HT-29 (cell line): Measurements from ENCODE around the gene NBR1. TPM values are rescaled to one million over a fixed set of nuclear protein-coding genes. Genes with fewer than 3 reads are reported as not detected.
"Not testable (repeated sequence)": the region's sequence is repeated elsewhere in the genome, so short reads cannot be mapped to it uniquely, and the experiment has no call there.

Source experiments
- DNase-seq: peaks from one replicate; pipeline ENCODE4 v3.0.0-alpha.2; 2015; ENCODE audit warnings: low spot score
- total RNA-seq: library from RNA; depleted of rRNA; stranded (reverse); fragments of >200 nt; shearing (Covaris generic); gene quantifications from 2 replicates; pipeline ENCODE4 v1.2.3, GENCODE V29; 2014

Gene NBR1
- total RNA-seq, 1 experiment from 2014 or later, result 37.9 TPM

DNA sequence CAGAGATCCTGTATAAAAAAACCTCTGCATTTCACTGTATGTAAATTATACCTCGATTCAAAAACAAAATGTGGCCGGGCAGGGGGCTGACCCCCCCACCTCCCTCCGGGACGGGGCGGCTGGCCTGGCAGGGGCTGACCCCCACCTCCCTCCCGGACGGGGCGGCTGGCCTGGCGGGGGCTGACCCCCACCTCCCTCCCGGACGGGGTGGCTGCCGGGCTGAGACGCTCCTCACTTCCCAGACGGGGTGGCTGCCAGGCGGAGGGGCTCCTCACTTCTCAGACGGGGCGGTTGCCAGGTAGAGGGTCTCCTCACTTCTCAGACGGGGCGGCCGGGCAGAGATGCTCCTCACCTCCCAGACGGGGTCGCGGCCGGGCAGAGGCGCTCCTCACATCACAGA, 11.8 kb upstream of the NBR1 start:
- DNase-seq, result not testable (repeated sequence)

DNA sequence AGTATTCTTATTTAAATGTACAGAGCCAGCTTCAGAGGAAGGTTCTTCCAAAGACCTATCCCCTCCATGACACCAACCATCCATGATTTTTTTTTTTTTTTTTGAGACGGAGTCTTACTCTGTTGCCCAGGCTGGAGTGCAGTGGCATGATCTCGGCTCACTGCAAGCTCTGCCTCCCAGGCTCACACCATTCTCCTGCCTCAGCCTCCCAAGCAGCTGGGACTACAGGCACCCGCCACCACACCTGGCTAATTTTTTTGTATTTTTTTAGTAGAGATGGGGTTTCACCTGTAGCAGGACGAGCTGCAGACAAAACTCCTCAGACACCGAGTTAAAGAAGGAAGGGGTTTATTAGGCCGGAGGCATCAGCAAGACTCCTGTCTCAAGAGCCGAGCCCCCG, 11.1 kb upstream of the NBR1 start:
- not testable (repeated sequence) for DNase-seq

DNA sequence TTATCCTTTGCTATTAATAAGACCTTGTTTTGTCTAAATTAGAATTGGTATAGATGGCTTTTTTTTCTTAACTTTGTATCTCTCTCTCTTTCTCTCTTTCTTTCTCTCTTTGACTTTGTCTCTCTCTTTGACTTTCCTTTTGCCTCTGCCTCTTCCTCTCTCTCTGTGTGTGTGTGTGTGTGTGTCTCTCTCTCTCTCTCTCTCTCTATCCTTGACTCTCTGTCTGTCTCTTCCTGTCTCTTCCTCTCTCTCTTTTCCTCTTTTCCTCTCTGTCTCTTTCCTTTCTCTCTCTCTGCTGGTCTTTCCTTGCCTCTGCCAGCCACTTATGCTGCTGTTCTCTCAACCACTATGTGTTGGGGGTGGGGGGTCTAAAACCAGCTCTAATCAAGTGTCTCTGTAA, 5.0 kb upstream of the NBR1 start:
- DNase-seq, result not testable (repeated sequence)

DNA sequence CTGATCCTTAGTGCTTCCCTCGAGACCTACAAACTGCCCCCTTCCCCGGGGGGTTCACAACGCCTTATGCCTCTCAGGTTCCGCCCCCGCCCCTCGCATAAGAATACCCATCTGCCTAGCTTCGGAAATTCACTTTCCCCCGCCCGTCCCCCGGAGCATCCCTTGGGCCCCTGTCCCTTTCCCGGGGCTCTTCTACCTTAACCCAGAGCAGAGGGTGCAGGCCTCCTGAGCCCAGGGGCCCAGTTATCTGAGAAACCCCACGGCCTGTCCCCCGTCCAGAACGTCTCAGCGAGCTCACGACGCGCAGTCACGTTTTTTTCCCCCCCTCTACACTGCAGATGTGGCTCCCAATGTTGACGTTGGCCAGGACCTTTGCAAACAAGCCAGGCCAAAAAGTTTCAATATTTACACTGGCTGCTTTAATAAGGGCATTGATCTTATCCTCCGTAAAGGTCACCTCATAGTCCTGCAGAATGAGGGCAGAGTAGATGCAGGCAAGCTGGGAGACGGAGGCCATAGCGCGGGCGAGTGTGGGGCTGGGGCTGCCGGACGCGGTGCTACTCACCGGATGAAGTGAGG, 1.4 kb upstream of the NBR1 start:
- peak; percentile 34 for DNase-seq

DNA sequence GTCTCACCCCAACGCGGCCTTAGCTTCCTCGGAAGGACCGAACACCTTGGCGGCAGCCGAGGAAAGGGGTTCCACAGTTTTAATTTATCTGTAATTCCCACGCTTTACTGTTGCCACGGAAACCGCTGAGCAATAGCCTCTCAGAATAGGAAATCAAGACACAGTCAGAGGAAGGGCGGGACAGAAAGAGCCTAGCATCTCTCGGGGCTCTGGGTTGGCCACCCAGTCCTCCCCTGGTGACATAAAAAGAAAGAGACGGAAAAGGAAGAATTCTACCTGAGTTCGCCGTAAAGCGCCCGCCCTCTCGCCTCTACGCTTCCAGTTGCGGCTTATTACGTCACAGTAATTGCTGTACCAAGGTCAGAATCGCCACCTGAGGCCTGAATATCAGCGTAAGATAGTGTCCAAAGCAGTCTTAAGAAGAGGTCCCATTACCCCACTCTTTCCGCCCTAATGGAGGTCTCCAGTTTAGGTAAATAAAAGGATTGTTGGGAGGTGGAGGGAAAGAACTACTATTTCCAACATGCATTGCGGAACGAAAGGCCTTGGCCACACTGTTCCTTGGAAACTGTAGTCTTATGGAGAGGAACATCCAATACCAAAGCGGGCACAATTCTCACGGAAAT, 761 bp upstream of the NBR1 start:
- DNase-seq, result peak; percentile 97

DNA sequence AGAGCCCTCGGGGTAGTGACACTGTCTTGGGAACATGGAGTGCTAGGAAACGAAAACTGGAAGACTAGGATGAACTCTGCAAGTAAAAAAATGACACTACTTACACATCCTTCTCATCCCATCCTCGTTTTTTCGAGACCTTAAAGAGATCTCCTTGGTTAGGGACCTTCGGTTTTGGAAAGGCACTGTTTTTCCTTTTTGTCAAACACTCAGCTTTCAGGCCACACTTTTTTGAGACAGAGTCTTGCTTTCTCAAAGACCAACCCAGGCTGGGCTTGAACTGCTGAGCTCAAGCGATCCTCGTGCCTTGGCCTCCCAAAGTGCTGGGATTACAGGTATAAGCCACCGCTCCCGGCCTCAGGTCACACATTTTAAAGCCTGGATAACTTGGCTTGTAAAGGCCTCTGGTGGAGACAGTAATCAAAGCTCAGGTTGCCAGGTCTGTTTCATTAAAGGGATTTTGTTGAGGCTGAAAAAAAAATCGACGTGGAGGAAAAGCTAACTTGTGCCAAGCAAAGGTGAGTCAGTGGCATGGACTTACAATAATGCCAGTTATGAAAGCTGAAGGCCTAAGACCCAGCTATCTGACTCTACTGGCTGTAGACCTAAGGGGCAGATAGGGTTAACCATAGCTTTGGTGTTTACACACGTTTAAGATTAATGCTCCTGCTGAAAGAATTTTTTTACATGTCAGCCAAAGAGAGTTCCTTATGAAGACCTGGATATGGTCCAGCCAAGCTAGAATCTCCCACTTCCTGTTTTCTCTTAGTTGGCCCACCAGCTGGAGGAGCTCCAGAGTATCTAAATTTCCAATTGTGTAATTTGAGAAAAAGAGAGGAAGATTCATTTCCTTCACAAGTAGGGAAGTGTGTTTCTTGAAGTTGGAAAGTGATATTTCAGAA, 823 bp downstream of the NBR1 start:
- peak; percentile 79 for DNase-seq

DNA sequence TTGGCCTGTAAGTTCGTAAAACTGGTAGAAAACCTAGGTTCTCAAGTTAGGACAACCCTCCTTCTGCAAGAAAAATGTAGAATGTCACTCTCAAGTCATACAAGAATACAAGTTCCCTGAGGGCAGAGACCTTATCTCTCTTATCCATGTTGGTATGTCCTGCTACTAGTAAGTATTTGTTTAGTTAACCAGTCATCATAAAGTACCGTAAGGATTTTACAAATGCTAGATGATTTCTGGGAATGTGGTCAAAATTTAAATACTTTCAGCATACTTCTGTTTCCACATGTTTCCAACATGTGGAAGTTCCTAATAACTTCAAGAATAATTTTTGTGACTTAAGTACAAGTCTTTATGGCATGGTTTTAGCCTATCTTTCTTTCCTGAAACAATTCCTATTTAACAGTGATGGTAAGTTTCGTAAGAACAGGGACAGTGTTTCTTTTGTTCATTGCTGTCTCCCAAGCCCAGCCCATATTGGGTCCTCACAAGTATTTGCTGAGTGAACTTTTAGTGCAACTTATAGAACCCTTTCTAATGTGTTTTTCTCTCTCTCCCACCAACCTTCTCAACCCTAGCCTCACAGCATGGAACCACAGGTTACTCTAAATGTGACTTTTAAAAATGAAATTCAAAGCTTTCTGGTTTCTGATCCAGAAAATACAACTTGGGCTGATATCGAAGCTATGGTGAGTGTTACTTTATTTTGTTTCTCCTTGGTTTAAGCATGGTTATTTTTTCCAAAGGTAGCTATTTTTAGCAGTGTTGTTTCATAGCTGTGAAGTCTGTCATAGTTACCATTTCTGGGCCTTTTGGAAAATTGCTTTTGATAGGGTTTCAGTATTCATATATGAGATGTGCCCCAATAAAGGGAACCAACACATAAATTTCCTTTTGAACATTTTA, 4.5 kb downstream of the NBR1 start:
- peak; percentile 34 for DNase-seq

DNA sequence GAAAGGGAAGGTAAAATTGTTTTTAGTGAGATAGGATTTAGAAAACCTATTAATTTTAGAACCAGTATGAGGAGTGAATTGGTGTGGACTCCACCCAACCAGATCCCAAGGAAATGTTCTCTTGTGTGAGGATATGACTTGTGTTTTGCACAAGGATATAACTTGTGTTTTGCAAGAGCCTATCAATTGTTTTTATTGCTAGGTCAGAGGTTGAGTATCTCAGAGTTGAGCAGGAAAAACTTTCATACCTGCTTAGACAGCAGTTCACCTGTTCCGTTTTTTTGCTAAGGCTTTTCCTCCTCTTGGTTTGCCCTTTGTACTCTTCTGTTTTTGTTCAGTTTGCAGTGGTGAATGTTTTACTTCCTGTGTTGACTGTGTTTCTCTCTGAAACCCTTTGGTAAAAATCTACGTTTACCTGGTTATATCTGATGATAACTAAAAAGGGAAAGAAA, 5.1 kb downstream of the NBR1 start:
- DNase-seq, result peak; percentile 73

DNA sequence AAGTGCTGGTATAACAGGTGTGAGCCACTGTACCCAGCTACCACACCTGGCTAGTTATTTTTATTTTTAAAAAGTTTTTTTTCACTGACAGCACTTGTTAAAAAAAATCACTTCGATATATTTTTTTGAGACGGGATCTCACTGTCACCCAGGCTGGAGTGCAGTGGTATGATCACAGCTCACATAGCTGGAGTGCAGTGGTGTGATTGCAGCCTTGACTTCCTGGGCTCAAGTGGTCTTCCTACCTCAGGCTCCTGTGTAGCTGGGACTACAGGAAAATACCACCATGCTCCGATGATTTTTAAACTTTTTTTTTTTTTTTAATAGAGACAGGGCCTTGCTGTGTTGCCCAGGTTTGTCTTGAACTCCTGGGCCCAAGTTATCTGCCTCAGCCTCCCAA, 12.9 kb downstream of the NBR1 start:
- no peak for DNase-seq

DNA sequence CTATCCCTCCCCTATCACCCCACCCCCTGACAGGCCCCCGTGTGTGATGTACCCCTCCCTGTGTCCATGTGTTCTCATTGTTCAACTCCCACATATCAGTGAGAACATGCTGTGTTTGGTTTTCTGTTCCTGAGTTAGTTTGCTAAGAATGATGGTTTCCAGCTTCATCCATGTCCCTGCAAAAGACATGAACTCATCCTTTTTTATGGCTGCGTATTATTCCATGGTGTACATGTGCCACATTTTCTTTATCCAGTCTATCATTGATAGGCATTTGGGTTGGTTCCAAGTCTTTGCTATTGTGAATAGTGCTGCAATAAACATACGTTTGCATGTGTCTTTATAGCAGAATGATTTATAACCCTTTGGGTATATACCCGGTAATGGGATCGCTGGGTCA, 15.6 kb downstream of the NBR1 start:
- not testable (repeated sequence) for DNase-seq

DNA sequence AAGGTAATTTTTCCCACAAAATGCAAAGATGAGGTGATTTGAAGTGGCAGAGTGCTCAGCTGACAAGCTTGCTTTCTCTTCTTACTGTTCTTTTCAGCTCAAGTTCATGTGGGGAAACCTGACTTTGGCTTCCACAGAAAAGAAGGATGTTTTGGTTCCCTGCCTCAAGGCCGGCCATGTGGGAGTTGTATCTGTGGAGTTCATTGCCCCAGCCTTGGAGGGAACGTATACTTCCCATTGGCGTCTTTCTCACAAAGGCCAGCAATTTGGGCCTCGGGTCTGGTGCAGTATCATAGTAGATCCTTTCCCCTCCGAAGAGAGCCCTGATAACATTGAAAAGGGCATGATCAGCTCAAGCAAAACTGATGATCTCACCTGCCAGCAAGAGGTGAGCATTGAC, 22.2 kb downstream of the NBR1 start:
- no peak for DNase-seq

DNA sequence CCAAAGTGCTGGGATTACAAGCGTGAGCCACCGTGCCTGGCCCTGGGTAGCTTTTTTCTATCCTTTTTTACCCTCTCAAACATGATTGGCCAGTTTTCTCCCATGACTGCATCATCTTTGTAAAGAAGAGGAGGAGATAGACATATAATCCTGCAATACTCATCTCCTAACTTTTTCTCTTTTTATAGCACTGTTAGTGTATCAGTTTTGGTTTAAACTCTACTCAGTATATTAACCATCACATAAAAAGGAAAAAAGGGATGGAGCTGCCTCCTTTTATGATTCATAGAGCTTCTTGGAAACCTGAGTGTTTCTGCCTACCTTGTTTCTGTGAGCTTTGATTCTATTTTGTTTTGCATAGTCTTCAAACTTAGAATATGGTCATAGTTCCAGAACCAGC, 28.6 kb downstream of the NBR1 start:
- DNase-seq, result no peak

DNA sequence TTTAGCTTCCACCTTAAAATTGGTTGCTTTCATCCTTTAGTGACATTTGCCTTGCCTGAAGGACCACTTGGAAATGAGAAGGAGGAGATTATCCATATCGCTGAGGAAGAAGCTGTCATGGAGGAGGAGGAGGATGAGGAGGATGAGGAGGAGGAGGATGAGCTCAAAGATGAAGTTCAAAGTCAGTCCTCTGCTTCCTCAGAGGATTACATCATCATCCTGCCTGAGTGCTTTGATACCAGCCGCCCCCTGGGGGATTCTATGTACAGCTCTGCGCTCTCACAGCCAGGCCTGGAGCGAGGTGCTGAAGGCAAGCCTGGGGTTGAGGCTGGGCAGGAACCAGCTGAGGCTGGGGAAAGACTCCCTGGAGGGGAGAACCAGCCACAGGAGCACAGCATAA, 29.1 kb downstream of the NBR1 start:
- DNase-seq, result no peak

DNA sequence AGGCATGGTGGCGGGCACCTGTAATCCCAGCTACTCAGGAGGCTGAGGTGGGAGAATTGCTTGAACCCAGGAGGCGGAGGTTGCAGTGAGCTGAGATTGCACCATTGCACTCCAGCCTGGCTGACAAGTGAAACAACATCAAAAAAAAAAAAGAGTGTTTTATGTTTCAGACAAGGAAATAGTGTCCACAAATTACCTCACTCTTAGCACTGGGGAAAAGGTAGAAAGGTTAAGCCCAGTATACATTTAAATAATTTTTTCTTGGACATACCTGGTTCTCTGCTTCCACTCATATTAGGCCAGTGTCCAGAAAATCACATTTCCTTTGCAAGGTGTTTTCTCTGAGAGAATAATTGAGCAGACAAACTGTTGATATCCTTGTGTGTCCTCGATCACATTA, 32.0 kb downstream of the NBR1 start:
- not testable (repeated sequence) for DNase-seq

DNA sequence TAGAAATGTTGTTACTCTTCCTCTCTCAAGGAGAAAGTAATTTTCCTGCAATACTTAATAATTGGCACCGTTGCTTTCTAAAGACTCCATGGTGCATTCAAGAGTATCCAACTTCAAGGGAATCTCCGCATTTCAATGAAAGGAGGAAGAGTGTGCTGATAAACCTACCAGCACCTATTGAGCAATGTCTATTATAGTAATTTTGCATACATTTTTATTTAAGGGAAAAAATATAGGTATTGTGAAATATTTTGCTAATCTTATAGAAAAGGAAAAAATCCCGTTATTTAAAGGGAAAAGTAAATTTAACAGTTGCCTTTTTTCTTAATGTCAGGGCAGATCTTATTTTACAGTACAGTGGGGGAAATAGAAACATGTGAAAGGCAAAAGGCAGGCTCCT, 39.6 kb downstream of the NBR1 start:
- no peak for DNase-seq

DNA sequence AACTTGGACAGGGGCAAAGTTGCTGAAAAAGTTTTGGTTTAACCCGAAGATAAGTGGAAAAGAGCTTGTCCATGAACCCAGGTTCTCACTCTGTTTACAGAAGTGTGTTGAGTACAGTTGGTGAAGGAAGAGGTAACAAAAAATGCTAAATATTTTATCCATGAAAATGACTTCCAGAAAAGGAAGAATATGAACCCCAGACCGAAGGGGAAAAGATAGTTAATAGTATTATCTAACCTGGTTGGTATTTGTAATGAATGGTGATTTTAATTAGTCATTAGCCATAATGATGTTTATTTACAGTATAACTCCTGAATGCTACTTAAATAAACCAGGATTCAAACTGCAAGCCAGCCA, 40.1 kb downstream of the NBR1 start:
- no peak for DNase-seq

DNA sequence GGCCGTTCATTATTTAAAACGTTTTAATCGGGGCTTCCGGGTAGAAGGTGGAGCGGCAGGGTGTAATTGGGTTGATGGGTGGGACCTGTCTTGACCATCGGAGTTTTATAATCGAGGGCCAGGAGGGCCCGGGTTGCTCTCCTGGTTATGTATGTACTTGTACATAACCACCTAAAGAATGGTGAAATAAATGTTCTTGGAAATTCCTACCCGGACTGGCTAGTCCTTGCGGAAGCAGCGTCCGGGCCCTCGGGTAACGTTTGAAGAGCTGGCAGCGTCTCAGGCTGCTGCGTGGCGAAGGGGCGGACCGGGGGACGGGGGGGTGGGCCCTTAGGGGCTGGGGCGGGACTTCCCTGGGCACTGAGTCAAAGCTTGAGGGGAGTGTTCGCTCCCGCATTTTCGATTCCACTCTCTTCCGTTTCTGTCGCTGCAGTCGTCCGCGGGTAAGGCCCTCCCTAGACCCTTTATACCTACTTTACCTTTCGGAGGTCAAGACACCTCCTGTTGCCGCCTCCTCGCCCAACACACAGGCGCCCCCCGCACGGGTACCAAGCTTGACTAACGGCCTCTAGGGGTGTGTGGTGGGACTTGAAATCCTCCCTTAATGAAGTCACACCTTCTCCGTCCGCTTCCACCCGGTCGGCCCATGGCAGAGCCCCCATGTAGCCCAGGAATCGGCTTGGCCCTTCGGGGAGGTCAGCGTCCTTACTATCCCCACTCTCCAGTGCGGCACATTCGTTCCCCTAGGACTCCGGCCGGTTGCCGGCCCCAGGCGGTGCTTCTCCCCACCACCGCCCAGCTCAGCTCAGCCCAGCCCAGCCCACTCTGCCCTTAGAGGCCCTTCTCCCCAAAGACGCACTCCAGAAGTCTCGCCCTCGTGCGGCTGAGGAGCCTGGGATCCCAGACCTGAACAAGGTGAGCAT, 40.7 kb downstream of the NBR1 start, which contains the start of gene TMEM106A:
Gene TMEM106A, plus strand, starts transcription at position 396 of the 923 bp plus-strand sequence. CDS start 1,167 bp downstream, outside the sequence.
- peak; percentile 77 for DNase-seq

DNA sequence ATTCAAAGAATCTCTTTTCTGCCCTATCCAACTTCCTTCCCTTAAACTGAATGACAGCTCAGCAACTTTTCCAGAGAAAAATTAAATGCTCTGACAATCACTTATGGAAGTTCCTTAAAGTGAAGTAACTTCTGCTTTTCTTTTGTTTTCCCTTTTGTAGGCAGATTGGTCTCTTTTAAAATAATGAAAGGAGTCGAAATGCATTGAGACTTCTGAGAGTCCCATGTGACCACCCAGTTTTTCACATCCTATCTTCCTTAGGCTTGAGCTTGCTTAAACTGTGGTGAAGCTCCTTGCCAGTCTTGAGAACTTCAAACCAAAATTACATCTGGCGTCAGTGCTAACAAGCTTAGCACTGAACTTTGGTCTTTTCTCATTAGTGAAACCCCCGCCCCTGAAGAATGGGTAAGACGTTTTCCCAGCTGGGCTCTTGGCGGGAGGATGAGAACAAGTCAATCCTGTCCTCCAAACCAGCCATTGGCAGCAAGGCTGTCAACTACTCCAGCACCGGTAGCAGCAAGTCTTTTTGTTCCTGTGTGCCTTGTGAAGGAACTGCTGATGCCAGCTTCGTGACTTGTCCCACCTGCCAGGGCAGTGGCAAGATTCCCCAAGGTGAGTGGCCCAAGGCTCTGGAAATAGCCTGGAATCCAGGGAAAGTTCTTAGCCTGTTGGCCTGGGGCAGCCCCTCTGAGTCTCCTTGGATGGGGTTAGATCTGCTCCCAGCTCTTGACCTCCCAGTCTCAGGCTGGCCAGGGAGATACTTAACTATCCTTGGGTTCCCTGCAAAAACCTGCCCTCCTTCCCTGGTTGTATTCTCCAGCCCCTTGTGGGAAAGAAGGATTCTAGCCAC, 41.9 kb downstream of the NBR1 start:
- no peak for DNase-seq

DNA sequence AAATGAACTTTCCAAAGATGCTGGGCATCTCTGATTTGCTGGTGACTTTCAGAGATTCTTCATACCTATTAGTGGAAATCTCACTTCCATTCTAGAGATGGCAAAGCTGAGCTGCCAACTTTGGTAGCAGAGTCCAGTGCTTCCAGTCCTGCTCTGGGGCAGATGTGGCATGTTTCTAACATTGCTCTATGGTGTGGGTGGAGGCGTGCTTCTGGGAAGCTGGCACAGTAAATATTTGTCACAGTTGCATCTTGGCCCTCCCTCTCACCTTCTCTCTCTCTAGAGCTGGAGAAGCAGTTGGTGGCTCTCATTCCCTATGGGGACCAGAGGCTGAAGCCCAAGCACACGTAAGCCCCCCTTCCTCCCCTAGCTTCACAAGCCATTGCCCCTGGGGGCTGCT, 42.5 kb downstream of the NBR1 start:
- no peak for DNase-seq
